Glutamatergic neuron (in vitro differentiated cells): Measurements from ENCODE around the gene PLD1. TPM values are rescaled to one million over a fixed set of nuclear protein-coding genes. Genes with fewer than 3 reads are reported as not detected.

Experiments
- DNase-seq: peaks from one replicate; pipeline ENCODE4 v3.0.0; 2022
- H3K27ac Mint-ChIP-seq: one replicate; pipeline ENCODE4 v1.8.0; 2020; ENCODE audit warnings: mild to moderate bottlenecking, mixed read lengths, inconsistent platforms; ENCODE audit not compliant: unreplicated experiment
- H3K27me3 Mint-ChIP-seq: one replicate; pipeline ENCODE4 v1.8.0; 2020; ENCODE audit warnings: mild to moderate bottlenecking, moderate library complexity, mixed read lengths, inconsistent platforms; ENCODE audit not compliant: unreplicated experiment
- H3K36me3 Mint-ChIP-seq: one replicate; pipeline ENCODE4 v1.8.0; 2020; ENCODE audit warnings: mild to moderate bottlenecking, mixed read lengths, inconsistent platforms; ENCODE audit not compliant: unreplicated experiment
- H3K4me1 Mint-ChIP-seq: one replicate; pipeline ENCODE4 v1.8.0; 2020; ENCODE audit warnings: mild to moderate bottlenecking, low read depth, mixed read lengths, inconsistent platforms; ENCODE audit not compliant: unreplicated experiment
- H3K4me3 Mint-ChIP-seq: one replicate; pipeline ENCODE4 v1.8.0; 2020; ENCODE audit warnings: mild to moderate bottlenecking, mixed read lengths, inconsistent platforms; ENCODE audit not compliant: unreplicated experiment
- H3K9me3 Mint-ChIP-seq: one replicate; pipeline ENCODE4 v1.8.0; 2020; ENCODE audit warnings: mild to moderate bottlenecking, moderate library complexity, mixed read lengths, inconsistent platforms; ENCODE audit not compliant: unreplicated experiment
- total RNA-seq: library from RNA; stranded (reverse); fragmentation: NEBNext Ultra II Directional; extraction: Animal tissue kit (Norgen Biotek cat#: 25700); gene quantifications from one replicate; pipeline ENCODE4 v1.2.1, GENCODE V29; 2021; ENCODE audit not compliant: unreplicated experiment
- TF ChIP-seq, protein P1 (sequence below): fragments of 200-600 bp; sonication (generic); IDR thresholded peaks from one replicate; pipeline ENCODE4 v1.5.0; 2021; ENCODE audit not compliant: partially characterized antibody, unreplicated experiment

PLD1 gene
- total RNA-seq, 1 donor from 2014 or later = 0.61 TPM

DNA sequence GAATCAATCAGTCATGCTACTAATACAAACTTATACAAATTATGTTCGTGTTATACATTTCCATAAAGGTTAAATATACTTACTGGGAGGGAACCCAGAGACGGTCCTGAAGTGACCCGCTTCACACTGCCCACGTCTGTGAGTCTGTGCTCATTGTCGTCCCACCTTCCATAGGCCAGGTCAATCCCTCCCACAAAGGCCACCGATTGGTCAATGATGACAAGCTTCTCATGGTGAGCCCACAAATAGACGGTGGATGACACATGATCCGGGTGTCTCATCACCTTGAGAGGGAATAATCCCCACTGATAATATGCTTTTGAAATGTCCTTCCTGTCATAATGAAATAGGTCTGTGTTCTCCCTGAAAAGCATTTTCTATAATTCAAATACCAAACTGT, 121.7 kb downstream of the PLD1 start:
- no peak overlapping the region for H3K27ac Mint-ChIP-seq
- no peak overlapping the region for H3K4me3 Mint-ChIP-seq
- peaks cover 2% of the 10 kb centered on the region for H3K4me1 Mint-ChIP-seq
- no peaks in the 10 kb centered on the region for H3K9me3 Mint-ChIP-seq
- H3K36me3 Mint-ChIP-seq = no peaks in the 10 kb centered on the region
- DNase-seq = no peak
- H3K27me3 Mint-ChIP-seq = peaks cover 1% of the 10 kb centered on the region
- TF ChIP-seq, protein P1, sequence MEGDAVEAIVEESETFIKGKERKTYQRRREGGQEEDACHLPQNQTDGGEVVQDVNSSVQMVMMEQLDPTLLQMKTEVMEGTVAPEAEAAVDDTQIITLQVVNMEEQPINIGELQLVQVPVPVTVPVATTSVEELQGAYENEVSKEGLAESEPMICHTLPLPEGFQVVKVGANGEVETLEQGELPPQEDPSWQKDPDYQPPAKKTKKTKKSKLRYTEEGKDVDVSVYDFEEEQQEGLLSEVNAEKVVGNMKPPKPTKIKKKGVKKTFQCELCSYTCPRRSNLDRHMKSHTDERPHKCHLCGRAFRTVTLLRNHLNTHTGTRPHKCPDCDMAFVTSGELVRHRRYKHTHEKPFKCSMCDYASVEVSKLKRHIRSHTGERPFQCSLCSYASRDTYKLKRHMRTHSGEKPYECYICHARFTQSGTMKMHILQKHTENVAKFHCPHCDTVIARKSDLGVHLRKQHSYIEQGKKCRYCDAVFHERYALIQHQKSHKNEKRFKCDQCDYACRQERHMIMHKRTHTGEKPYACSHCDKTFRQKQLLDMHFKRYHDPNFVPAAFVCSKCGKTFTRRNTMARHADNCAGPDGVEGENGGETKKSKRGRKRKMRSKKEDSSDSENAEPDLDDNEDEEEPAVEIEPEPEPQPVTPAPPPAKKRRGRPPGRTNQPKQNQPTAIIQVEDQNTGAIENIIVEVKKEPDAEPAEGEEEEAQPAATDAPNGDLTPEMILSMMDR = no peak

- H3K4me3 Mint-ChIP-seq = no peak overlapping the region
- DNase-seq = no peak
- H3K27ac Mint-ChIP-seq = no peak overlapping the region
- no peaks in the 10 kb centered on the region for H3K36me3 Mint-ChIP-seq
- H3K9me3 Mint-ChIP-seq = no peaks in the 10 kb centered on the region
- peaks cover 3% of the 10 kb centered on the region for H3K27me3 Mint-ChIP-seq
- TF ChIP-seq, protein P1 = no peak
- peaks cover 2% of the 10 kb centered on the region for H3K4me1 Mint-ChIP-seq
Measured at GRCh38 chr3:171688002-171688401, 122.3 kb downstream of the PLD1 start.

- H3K4me1 Mint-ChIP-seq = peaks cover 2% of the 10 kb centered on the region
- no peak overlapping the region for H3K4me3 Mint-ChIP-seq
- H3K27me3 Mint-ChIP-seq = peaks cover 3% of the 10 kb centered on the region
- no peaks in the 10 kb centered on the region for H3K36me3 Mint-ChIP-seq
- no peak for DNase-seq
- TF ChIP-seq, protein P1 = no peak
- H3K9me3 Mint-ChIP-seq = no peaks in the 10 kb centered on the region
- no peak overlapping the region for H3K27ac Mint-ChIP-seq
Measured at GRCh38 chr3:171687581-171687980, 122.7 kb downstream of the PLD1 start.

GRCh38 chr3:171687064-171687463, 123.2 kb downstream of the PLD1 start:
- Mint-ChIP-seq H3K27ac (no peak overlapping the region), H3K36me3 (no peaks in the 10 kb centered on the region), H3K4me1 (peaks cover 2% of the 10 kb centered on the region), H3K4me3 (no peak overlapping the region), H3K9me3 (no peaks in the 10 kb centered on the region), H3K27me3 (peaks cover 3% of the 10 kb centered on the region)
- no peak for DNase-seq
- TF ChIP-seq, protein P1 = no peak

- Mint-ChIP-seq H3K9me3 (no peaks in the 10 kb centered on the region), H3K27ac (no peak overlapping the region), H3K36me3 (no peaks in the 10 kb centered on the region), H3K4me1 (peaks cover under 1% of the 10 kb centered on the region), H3K4me3 (no peak overlapping the region), H3K27me3 (peaks cover 2% of the 10 kb centered on the region)
- TF ChIP-seq, protein P1 = no peak
- no peak for DNase-seq
Measured at GRCh38 chr3:171685116-171685895, 125.0 kb downstream of the PLD1 start.
